ENCODE measurements around the gene TMEM233. TPM values are rescaled to one million over a fixed set of nuclear protein-coding genes. Genes with fewer than 3 reads are reported as not detected.
A peak's percentile ranks its signal among the peaks of the same experiment; 100 is the strongest.
"Not testable (repeated sequence)": the region's sequence is repeated elsewhere in the genome, so short reads cannot be mapped to it uniquely, and the experiment has no call there.

TMEM233 gene
- total RNA-seq, 4 donors from 2014 or later, result 25.2 to 89.1 (median 57.8) TPM

DNA sequence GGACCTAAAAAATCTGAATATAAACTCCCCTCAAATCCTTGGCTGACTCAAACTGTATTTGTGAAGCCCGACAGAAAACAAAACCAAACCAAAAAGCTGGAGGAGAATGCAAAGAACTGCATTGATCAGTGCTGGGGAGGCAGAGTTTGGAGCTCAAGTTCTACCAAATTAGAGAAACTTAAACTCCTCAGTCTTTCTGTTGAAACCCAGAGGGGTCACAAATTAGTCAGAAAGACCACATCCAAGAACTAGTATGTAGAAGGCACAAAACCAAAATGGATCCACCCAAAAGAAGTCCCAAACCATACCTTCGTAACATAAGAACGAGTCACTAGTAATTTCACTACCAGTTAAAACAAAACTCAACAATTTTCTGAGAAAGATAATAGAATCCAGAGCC, 59.1 kb downstream of the TMEM233 start:
- H3K27ac ChIP-seq, result no peak overlapping the region
- no peaks in the 10 kb centered on the region for H3K27me3 ChIP-seq
- in situ Hi-C loops (cut with MboI; ENCODE audit: low sequenced_read_pairs in 4 of 4) (loop anchor here in 2 of 4 donors (10.0 to 25.0 kb wide), 2 partner anchors 208 to 215 kb away; no protein-coding TSS in a partner anchor), intact Hi-C loops (cut with DNase I; ENCODE audit: low total_unique reads) (no loop called here)
- no peak overlapping the region for H3K4me3 ChIP-seq
- DNase-seq, result no peak
- H3K36me3 ChIP-seq, result no peaks in the 10 kb centered on the region
- no peaks in the 10 kb centered on the region for H3K4me1 ChIP-seq
- TF ChIP-seq, protein P1, sequence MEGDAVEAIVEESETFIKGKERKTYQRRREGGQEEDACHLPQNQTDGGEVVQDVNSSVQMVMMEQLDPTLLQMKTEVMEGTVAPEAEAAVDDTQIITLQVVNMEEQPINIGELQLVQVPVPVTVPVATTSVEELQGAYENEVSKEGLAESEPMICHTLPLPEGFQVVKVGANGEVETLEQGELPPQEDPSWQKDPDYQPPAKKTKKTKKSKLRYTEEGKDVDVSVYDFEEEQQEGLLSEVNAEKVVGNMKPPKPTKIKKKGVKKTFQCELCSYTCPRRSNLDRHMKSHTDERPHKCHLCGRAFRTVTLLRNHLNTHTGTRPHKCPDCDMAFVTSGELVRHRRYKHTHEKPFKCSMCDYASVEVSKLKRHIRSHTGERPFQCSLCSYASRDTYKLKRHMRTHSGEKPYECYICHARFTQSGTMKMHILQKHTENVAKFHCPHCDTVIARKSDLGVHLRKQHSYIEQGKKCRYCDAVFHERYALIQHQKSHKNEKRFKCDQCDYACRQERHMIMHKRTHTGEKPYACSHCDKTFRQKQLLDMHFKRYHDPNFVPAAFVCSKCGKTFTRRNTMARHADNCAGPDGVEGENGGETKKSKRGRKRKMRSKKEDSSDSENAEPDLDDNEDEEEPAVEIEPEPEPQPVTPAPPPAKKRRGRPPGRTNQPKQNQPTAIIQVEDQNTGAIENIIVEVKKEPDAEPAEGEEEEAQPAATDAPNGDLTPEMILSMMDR (IDR thresholded peaks at IDR 0.05 in 4 of 5, conservative IDR thresholded peaks at IDR 0.05 in 1 of 5), result no peak
- no peak for TF ChIP-seq POLR2A (IDR thresholded peaks at IDR 0.05)
- no peak for ATAC-seq
- H3K9me3 ChIP-seq, result no peaks in the 10 kb centered on the region

DNA sequence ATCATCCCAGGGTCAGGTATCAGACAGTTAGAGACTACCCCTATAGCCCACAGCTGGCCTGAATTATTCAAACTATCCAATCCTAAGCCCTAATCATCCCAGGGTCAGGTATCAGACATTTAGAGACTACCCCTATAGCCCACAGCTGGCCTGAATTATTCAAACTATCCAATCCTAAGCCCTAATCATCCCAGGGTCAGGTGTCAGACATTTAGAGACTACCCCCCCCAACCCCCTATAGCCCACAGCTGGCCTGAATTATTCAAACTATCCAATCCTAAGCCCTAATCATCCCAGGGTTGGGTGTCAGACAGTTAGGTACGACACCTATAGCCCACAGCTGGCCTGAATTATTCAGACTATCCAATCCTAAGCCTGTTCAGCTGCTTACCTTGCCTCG, 63.4 kb downstream of the TMEM233 start:
- H3K36me3 ChIP-seq; H3K27me3 ChIP-seq; ATAC-seq; H3K4me3 ChIP-seq; DNase-seq; H3K9me3 ChIP-seq; H3K4me1 ChIP-seq; H3K27ac ChIP-seq; intact Hi-C loops (cut with DNase I; ENCODE audit: low total_unique reads): not testable (repeated sequence)
- in situ Hi-C loops (cut with MboI; ENCODE audit: low sequenced_read_pairs in 4 of 4), result loop anchor here in 2 of 4 donors (10.0 to 25.0 kb wide), 2 partner anchors 212 to 220 kb away; no protein-coding TSS in a partner anchor

DNA sequence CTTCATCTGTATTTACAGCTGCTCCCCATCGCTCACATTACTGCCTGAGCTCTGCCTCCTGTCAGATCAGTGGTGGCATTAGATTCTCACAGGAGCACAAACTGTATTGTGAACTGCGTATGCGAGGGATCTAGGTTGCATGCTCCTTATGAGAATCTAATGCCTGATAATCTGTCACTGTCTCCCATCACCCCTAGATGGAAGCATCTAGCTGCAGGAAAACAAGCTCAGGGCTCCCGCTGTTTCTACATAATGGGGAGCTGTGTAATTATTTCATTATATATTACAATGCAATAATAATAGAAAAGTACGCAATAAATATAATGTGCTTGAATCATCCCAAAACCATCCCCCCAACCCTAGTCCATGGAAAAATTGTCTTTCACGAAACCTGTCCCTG, 64.6 kb downstream of the TMEM233 start:
- not testable (repeated sequence) for DNase-seq, H3K27me3 ChIP-seq, ATAC-seq, H3K36me3 ChIP-seq, H3K9me3 ChIP-seq, H3K4me3 ChIP-seq, H3K27ac ChIP-seq, H3K4me1 ChIP-seq
- intact Hi-C loops (cut with DNase I; ENCODE audit: low total_unique reads) (loop anchor here (2.0 kb wide), 1 partner anchor 213 kb away; no protein-coding TSS in a partner anchor), in situ Hi-C loops (cut with MboI; ENCODE audit: low sequenced_read_pairs in 4 of 4) (loop anchor here in 2 of 4 donors (10.0 to 25.0 kb wide), 2 partner anchors 213 to 221 kb away; no protein-coding TSS in a partner anchor)

DNA sequence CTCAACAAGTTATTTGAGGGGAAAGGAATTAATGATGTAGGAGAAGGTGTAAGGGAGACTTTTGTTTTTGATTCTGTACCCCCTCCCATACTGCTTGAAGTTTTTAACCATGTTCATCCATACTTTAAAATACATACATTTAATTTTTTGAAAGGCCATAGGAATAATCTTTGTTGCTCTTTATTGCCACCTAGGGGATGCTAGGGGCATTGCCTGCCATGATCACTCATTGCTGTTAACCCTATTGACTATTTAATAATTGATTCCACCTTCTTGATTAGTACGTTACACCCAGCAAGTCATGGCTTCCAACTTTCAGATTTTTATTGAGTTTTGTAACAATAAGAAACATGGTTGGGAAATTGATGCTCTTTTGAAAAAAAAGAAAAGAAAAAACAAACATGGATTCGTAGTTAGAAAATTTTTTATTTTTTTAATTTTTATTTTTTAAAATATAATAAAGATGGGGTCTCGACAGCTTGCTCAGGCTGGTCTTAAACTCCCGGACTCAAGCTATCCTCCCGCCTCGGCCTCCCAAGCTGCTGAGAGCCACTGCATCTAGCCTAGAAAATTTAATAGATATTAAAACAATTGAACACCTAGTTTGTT, 65.8 kb downstream of the TMEM233 start:
- peak in 1 of 2 donors; percentile 39 for ATAC-seq
- intact Hi-C loops (cut with DNase I; ENCODE audit: low total_unique reads) (loop anchor here (2.0 kb wide), 1 partner anchor 215 kb away; no protein-coding TSS in a partner anchor), in situ Hi-C loops (cut with MboI; ENCODE audit: low sequenced_read_pairs in 4 of 4) (loop anchor here in 2 of 4 donors (10.0 to 25.0 kb wide), 2 partner anchors 215 to 222 kb away; no protein-coding TSS in a partner anchor)
- no peaks in the 10 kb centered on the region for H3K36me3 ChIP-seq
- no peak overlapping the region for H3K4me3 ChIP-seq
- no peaks in the 10 kb centered on the region for H3K9me3 ChIP-seq
- no peak for DNase-seq
- H3K27me3 ChIP-seq, result no peaks in the 10 kb centered on the region
- no peaks in the 10 kb centered on the region for H3K4me1 ChIP-seq
- TF ChIP-seq POLR2A (IDR thresholded peaks at IDR 0.05), result no peak
- TF ChIP-seq, protein P1 (IDR thresholded peaks at IDR 0.05 in 4 of 5, conservative IDR thresholded peaks at IDR 0.05 in 1 of 5), result peak; percentile 58 to 94 (median 74)
- no peak overlapping the region for H3K27ac ChIP-seq

DNA sequence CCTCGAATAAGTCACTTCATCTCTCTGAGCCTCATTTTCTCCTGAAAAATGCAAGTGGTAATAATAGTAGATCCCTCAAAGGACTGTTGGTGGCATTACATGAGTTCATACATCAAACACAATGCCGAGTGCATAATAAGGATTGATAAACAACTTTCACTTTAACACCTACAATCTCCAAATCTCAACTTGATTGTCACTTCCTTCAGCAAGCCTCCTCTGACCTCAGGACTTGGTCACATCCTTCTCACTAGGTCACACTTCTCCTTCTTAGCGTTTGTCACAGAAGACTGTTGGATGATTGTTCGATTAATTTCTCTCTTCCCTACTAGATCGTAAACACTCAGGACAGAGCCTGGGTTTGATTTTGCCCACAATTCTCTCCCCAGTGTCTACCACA, 66.5 kb downstream of the TMEM233 start:
- no peak overlapping the region for H3K27ac ChIP-seq
- in situ Hi-C loops (cut with MboI; ENCODE audit: low sequenced_read_pairs in 4 of 4), result loop anchor here in 2 of 4 donors (10.0 to 25.0 kb wide), 2 partner anchors 215 to 223 kb away; no protein-coding TSS in a partner anchor
- H3K9me3 ChIP-seq, result no peaks in the 10 kb centered on the region
- intact Hi-C loops (cut with DNase I; ENCODE audit: low total_unique reads), result loop anchor here (10.0 kb wide), 1 partner anchor 415 kb away; no protein-coding TSS in a partner anchor
- no peaks in the 10 kb centered on the region for H3K4me1 ChIP-seq
- DNase-seq (no peak), ATAC-seq (no peak)
- no peak for TF ChIP-seq POLR2A (IDR thresholded peaks at IDR 0.05)
- TF ChIP-seq, protein P1 (IDR thresholded peaks at IDR 0.05 in 4 of 5, conservative IDR thresholded peaks at IDR 0.05 in 1 of 5), result no peak
- no peaks in the 10 kb centered on the region for H3K27me3 ChIP-seq
- no peaks in the 10 kb centered on the region for H3K36me3 ChIP-seq
- H3K4me3 ChIP-seq, result no peak overlapping the region

Measured in gastrocnemius medialis (tissue), 4 donors.